ENCODE measurements around the gene CILP. TPM values are rescaled to one million over a fixed set of nuclear protein-coding genes. Genes with fewer than 3 reads are reported as not detected.

CILP gene
- total RNA-seq, 1 donor from 2014 or later = 0.12 TPM

DNA sequence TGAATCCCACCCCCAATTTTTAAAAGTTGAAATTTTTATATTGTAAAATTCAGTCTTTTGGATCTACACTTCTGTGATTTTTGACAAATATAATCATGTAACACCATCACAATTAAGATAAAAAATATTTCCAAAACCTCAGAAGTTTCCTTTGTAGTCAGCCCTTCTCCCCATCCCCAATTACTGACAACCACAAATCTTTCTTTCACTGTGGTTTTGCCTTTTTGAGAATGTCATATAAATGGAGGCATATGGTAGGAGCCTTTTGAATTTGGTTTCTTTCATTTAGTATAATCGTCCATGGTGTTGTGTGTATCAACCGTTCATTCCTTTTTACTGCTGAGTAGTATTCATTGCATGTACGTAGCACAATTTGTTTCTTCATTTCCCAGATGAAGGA lies 7.9 kb upstream of the CILP start:
- Mint-ChIP-seq H3K27me3 (ENCODE audit: low read depth) (no peaks in the 10 kb centered on the region), H3K4me3 (no peak overlapping the region), H3K36me3 (ENCODE audit: low read depth) (no peaks in the 10 kb centered on the region), H3K4me1 (peaks cover 4% of the 10 kb centered on the region), H3K27ac (ENCODE audit: unreplicated experiment) (no peak overlapping the region), H3K9me3 (no peaks in the 10 kb centered on the region)
- TF ChIP-seq, protein P1, sequence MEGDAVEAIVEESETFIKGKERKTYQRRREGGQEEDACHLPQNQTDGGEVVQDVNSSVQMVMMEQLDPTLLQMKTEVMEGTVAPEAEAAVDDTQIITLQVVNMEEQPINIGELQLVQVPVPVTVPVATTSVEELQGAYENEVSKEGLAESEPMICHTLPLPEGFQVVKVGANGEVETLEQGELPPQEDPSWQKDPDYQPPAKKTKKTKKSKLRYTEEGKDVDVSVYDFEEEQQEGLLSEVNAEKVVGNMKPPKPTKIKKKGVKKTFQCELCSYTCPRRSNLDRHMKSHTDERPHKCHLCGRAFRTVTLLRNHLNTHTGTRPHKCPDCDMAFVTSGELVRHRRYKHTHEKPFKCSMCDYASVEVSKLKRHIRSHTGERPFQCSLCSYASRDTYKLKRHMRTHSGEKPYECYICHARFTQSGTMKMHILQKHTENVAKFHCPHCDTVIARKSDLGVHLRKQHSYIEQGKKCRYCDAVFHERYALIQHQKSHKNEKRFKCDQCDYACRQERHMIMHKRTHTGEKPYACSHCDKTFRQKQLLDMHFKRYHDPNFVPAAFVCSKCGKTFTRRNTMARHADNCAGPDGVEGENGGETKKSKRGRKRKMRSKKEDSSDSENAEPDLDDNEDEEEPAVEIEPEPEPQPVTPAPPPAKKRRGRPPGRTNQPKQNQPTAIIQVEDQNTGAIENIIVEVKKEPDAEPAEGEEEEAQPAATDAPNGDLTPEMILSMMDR (conservative IDR thresholded peaks at IDR 0.05) = no peak
- no peak for DNase-seq (ENCODE audit: low read depth, low spot score)

DNA sequence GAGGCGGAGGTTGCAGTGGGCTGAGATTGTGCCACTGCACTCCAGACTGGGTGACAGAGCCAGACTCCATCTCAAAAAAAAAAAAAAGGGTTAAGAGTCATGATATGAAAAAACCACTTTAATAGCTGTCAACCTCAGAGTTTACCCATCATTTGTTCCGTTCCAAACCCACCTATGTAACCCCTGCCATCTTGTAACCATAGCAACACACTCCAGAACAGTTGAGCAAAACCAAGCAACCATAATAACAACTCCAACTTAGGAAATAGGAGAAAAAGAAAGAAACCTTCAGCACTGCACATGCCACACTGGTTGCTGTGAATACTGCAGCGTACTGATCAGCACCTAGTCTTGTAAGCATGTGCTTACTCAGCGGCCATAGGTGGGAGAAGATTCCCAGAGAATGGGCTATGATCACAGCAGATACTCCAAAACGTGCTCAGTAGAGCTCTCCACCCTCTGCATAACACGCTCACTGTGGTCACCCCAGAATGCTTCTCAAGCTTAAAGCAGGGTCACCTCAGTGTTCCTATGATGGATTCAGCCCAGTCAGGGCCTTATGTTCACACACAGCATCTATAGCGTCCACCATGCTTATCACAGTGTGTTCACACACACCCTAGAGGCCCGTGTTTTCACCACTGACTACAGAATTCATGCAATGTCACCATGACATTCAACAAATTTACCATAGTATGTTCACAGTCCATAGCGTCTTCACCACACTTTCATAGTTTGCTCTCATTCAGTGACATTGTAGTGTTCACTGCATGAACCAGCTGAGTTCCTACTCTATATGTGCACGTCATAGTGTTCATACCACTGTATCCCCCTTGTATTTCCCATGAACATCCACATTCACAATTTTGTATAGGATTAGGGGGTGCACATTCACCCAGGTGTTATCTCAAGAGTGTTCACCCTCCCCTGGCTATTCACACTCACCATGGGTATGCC lies 6.5 kb upstream of the CILP start:
- peaks cover 4% of the 10 kb centered on the region for H3K4me1 Mint-ChIP-seq
- H3K27me3 Mint-ChIP-seq (ENCODE audit: low read depth) = no peaks in the 10 kb centered on the region
- no peaks in the 10 kb centered on the region for H3K36me3 Mint-ChIP-seq (ENCODE audit: low read depth)
- H3K9me3 Mint-ChIP-seq = no peaks in the 10 kb centered on the region
- TF ChIP-seq, protein P1 (conservative IDR thresholded peaks at IDR 0.05) = no peak
- H3K27ac Mint-ChIP-seq (ENCODE audit: unreplicated experiment) = no peak overlapping the region
- no peak overlapping the region for H3K4me3 Mint-ChIP-seq
- DNase-seq (ENCODE audit: low read depth, low spot score) = no peak

DNA sequence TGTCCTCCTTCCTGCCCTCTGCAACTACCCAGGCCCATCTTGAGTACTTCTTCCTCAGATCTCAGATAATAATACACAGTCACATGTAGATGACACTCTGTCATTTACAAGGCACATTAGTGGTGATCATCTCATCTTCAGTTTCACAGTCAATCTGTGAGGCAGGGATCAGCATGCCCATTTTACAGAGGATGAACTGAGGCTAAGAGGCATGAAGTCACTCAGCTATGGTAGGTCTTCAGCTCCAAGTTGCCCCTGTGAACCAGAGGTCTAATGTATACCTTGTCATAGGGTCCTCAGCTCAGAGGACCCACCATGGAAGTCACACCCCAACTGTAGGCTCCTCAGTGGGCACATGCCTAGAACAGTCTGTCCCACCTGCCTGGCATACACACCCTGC lies 4.2 kb upstream of the CILP start:
- Mint-ChIP-seq H3K4me3 (no peak overlapping the region), H3K27me3 (ENCODE audit: low read depth) (no peaks in the 10 kb centered on the region), H3K4me1 (no peaks in the 10 kb centered on the region), H3K27ac (ENCODE audit: unreplicated experiment) (no peak overlapping the region), H3K36me3 (ENCODE audit: low read depth) (no peaks in the 10 kb centered on the region), H3K9me3 (no peaks in the 10 kb centered on the region)
- TF ChIP-seq, protein P1 (conservative IDR thresholded peaks at IDR 0.05) = no peak
- DNase-seq (ENCODE audit: low read depth, low spot score) = no peak

DNA sequence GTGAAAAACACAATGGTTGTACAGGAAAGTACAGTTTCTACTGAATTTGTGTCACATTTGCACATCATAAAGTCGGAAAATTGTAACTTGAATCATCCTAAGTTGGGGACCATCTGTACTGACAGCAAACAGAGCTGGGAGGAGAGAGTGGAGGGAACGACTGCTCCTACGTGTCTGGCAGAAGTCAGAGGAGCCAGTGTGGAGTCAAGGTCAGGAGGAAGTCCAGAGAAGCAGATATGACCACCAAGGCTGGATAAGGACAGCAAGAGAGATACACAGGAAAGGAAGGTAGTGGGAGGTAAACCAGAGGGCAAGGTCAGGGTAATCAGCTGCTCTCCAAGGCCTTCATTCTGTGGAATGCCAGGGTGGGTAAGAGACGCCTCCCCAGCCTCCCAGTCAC lies 2.7 kb upstream of the CILP start:
- Mint-ChIP-seq H3K4me1 (no peaks in the 10 kb centered on the region), H3K27me3 (ENCODE audit: low read depth) (no peaks in the 10 kb centered on the region), H3K27ac (ENCODE audit: unreplicated experiment) (no peak overlapping the region), H3K9me3 (no peaks in the 10 kb centered on the region), H3K36me3 (ENCODE audit: low read depth) (no peaks in the 10 kb centered on the region), H3K4me3 (no peak overlapping the region)
- no peak for DNase-seq (ENCODE audit: low read depth, low spot score)
- TF ChIP-seq, protein P1 (conservative IDR thresholded peaks at IDR 0.05) = no peak

DNA sequence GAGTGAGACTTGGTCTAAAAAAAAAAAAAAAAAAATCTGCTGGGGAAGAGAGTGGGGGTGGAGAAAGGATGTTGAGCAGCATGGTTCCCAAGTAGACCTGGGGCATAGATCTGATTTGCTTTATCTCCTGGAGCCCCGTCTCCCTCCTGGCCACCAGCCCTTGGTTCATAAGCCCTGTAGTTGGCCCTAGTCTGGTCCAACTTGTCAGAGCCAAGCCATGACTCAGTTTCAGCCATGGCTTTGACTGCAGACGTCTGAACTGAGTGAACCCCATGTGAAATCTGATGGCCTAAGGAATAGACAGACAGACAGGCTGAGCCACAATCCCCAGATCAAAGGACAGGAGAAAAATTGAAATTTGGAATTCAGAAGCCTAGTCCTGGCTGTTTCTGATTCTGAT lies 2.0 kb upstream of the CILP start:
- Mint-ChIP-seq H3K27ac (ENCODE audit: unreplicated experiment) (no peak overlapping the region), H3K4me3 (no peak overlapping the region), H3K9me3 (no peaks in the 10 kb centered on the region), H3K27me3 (ENCODE audit: low read depth) (no peaks in the 10 kb centered on the region), H3K36me3 (ENCODE audit: low read depth) (no peaks in the 10 kb centered on the region), H3K4me1 (no peaks in the 10 kb centered on the region)
- TF ChIP-seq, protein P1 (conservative IDR thresholded peaks at IDR 0.05) = no peak
- DNase-seq (ENCODE audit: low read depth, low spot score) = no peak
